NCI-H2107 (cell line): ENCODE results near the gene APOL1.
"Not testable (repeated sequence)": the region's sequence is repeated elsewhere in the genome, so short reads cannot be mapped to it uniquely, and the experiment has no call there.

Source experiments
- DNase-seq: peaks from one replicate; lab custom pipeline; 2025; lab: John Stamatoyannopoulos, UW

The APOL1 gene

DNA sequence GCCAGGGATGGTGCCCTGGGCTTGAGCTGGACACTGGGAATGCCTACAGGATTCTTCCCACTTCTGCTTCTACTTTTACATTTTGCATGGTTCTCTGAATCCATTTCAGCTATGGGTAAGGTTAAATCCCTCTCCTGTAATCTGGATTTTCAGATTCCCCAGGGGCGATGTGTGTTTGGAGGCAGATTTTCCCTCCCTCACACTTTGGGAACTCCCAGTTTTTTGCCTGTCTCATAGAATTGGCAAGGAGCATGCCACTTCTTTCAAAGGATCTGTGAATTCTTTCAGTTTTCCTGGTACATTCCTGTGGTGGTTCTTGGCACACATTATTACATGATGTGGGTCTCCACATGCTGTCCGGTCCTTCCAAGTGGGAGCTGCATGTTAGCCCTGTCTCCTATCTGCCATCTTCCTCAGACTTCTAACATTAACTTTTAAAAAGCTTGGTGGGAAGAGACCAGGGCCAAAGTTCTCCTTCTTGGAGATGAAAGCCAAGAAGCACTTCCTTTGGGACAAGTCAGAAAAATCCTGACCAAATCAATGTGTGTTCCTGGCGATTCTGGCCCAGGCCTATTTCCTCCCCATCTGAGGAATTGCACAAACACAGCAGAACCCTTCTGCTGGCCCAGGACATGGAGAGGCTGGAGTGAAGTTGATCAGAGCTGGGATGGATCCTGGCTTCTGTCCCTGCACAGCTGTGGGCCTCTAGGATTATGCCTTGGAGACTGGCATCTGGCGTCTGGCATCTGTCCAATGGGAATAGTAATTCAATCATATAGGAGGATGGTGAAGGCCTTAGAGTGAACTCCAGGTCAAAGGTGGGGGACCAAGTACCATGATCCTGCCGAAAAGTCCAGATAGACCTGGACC, 8.2 kb upstream of the APOL1 start:
- no peak for DNase-seq

DNA sequence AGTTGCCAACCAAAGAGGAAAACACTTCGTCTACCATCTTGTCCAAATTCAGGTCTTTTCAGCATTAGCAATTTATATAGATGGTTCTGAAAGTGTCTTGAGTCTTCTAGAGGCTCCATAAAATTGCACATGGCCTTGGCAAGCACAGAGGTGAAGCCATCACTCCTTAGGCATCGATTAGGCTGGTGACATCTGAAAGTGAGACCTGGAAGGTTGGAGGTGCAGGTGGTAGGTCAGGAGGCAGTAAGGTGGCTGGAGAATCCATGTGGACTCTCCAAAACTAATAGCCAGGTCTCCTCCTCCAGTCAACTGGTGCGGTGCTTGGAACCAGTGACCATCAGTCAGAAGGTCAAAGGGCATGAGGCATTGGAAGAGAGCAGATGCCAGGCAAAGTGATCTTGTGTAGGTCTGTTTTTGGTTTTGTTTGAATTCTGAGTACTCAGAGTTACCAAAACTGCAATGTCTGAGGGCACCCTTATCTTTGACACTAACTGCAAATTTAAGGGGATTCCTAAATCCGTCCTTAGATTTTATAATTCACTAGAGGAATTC, 7.1 kb upstream of the APOL1 start:
- no peak for DNase-seq

DNA sequence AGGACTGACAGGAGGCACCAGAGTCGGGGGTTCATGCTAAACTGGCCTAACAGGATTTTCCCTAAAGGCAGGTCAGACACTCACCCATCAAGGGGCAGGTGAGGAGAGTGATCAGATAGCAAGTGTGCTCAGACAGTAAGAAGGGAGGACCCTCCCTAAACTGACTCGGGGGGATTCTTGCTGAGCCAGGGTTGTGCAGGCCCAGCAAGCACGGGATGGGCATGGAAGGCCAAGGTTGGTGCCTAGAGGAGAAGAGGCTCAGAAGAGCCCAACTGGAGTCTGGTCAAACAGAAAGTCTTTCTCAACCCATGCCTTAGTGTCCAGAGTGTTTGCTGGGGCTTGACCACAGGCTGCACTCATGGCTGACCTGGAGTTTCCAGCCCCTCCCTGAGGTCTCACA, 6.2 kb upstream of the APOL1 start:
- DNase-seq, result no peak

DNA sequence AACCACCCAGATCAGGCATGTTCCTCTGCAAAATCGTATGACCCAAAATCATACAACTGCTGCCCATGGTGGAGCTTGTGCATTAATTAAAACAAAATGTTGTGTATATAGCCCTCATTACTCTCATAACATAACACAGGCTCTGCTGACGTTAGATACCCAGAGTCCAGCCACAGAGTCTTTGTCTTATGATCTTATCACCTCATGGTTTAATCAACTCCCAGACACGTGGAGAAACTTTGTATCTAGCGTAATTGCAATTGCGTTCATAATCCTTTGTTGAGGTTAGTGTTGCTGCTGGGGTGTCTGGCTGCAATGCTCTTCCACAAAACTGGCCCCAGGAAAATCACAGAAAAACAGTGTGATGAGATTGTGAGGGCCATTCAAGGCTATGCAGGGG, 5.0 kb upstream of the APOL1 start:
- no peak for DNase-seq

DNA sequence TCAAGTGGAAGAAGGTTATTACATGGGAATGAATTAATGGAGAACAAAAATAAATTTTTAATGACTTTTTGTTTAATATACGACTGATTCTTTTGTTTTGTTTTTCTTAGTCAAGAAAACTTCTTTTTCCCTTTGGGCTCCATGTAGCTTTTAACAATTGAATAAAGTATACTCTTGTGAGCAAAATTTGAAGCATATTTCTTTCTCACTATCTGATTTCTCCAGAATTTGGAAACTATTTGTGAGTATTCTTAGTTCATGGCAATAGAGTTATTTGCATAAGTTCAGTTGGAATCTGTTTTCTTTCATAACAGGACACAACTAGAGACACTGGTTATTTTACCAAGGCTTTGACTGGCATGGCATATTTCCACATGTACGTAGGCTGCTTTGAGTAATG, 3.8 kb upstream of the APOL1 start:
- no peak for DNase-seq

DNA sequence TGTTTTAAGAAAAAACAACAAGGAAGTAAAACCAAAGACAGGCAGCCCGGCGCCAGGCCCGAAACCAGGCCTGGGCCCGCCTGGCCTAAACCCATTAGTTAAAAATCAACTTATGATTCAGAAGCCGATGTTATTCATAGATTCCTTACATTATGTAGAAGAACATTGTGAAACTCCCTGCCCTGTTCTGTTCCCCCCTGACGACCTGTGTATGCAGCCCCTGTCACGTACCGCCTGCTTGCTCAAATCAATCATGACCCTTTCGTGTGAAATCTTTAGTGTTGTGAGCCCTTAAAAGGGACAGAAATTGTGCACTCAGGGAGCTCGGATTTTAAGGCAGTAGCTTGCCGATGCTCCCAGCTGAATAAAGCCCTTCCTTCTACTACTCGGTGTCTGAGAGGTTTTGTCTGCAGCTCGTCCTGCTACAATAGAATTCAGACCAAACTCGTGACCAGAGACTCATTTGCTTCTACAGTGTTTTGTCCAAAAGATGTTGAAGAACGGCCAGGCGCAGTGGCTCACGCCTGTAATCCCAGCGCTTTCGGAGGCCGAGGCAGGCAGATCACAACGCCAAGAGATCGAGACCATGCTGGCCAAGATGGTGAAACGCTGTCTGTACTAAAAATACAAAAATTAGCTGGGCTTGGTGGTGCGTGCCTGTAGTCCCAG, 2.5 kb upstream of the APOL1 start:
- DNase-seq, result not testable (repeated sequence)

DNA sequence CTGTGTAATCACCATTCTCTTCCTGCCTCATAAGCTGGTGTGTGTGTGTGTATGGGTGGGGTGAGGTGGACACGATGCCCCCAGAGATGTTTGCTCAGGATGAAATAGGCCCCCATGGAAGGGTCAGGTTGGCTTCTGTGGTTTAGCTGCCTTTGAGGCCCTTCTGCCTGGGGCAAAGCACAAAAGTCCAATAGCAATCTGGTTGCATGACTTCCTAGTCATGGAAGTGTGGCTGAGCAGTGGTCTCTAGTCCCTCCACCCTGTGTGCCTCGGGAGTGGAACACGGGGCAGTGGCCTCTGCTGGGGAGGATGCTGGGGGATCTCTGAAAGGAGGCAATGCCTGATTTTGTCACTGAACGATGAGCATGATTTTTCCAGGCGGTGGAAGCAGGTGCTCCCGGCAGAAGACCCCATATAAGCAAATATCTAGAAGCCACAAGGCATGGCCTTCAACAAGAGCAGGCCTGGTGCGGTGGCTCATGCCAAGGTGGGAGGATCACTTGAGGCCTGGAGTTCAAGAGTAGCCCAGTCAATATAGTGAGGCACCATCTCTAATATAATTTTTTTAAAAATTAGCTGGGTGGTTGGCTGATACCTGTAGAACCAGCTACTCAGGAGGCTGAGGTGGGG, 839 bp upstream of the APOL1 start:
- not testable (repeated sequence) for DNase-seq

DNA sequence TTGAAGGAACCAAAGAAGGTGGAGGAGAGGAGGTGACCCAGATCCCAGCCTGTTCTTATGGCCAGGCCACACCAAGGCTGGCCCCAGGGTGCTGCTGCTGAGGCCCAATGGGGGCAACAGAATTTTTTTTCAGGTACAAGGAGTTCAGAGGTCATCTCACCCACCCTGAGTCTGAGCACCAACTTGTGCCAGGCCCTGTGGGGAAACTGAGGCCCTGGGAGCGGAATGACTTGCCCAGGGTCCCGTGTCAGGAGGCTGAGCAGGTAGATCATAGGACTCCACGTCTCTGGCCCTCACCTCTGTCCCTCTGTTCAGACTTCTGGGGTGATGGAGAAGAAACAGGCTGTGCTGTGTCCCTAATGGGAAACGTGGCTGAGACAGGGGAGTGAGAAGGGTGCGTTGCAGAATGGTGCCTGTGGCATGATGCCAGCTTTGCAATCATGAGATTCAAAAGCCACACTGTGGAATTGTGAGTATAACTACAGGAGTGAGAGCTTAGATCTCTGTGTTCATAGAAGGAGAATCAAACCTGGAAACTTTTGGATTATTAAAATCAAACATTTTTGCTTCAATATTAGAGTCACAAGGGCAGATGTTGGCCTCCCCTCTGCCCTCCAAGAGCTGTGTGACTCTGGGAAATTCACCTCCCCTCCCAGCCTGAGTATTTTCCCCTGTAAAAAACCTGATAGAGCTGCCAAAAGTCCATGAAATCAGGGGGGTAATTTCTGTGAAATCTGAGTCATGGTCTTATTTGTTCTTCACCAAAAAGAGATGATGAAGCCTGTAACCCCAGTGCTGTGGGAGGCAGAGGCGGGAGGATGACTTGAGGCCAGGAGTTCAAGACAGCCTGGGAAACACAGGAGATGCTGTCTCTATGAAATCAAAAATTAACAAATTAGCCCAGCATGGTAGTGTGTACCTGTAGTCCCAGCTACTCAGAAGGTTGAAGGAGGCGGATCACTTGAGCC, 874 bp downstream of the APOL1 start:
- DNase-seq, result no peak

DNA sequence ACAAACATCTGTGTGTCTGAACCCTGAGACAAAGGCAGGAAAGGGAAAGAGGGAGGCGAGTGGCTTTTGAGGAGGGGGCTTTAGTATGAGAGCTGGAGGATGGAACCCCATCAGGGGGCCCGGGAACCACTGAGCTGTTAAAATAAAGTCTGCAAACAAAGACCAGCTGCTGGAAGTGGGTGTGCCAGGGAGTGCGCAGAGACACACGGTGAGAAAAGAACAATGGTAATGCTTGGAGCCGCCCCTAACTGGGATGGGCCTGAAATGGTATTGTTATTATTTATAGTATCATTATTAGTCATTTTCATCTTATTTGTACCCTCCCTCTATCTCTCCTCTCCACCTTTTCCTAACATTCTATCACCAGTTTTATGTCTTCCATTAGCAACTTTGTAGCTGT, 2.6 kb downstream of the APOL1 start:
- not testable (repeated sequence) for DNase-seq

DNA sequence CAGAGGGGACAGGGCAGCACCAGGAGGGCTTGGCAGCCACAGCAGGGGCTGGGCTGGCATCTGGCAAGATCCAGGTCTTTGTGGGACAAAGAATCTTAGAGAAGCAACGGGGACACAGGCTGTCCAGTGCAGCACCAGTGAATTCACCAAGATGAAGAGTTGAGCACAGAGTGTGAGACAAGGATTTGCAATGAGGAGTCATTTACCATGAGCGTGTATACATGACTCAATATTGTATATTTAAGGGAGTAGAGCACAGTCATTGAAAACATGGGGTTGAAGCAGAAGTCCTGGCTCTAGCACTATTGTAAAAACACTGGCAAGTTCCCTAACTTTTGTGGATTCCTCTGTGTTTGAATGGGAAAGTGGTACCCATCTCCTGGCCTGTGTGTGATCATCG, 3.5 kb downstream of the APOL1 start:
- DNase-seq, result no peak

DNA sequence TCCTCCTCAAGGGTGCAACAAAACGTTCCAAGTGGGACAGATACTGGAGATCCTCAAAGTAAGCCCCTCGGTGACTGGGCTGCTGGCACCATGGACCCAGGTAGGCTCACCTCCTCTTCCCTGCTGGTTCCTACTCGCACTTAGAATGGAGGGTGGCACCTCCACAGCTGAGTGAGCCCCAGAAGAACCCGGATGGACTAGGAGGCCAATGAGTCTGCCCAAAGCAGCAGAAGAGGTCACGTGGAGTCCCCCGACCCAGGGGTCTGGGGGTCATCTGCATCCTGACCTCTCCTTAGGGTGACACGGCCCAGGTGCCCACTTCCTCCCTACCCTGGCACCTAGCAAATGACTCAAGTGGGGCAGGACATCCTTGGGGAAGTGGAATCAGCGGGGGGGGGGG, 4.4 kb downstream of the APOL1 start:
- DNase-seq, result no peak

DNA sequence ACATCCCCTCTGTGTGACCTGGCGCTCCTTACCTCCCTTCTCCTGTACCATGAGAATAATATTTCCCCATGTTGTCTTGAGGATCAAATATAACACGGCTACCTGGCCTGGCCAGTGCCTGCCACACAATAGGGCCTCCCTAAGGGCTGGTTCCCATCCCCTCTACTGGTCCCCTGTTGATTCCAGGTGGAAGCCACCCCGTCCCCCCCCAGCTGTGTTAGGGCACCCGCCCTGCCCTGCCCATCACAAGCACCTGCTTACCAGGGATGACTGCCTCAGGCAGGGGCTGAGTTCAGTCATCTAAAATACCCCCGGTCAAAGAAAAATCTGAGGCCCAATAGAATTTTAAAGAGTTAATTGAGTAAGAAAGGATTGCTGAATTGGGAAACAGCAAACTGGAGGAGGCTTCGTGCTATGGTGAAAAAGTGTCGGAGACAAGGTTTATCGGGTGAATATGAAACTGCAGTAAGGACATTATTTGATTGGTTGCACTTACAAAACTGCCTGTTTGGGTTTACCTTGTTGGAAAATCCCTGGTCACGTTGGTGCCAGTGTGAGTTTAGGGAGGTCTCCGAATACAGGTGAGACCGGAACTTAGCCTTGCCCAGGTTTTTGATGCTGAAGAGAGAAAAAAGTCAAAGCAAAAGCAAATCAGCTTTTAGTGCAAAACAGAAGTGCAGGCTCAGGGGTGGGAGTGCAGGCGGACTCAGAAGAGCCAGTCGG, 5.2 kb downstream of the APOL1 start:
- DNase-seq, result no peak

DNA sequence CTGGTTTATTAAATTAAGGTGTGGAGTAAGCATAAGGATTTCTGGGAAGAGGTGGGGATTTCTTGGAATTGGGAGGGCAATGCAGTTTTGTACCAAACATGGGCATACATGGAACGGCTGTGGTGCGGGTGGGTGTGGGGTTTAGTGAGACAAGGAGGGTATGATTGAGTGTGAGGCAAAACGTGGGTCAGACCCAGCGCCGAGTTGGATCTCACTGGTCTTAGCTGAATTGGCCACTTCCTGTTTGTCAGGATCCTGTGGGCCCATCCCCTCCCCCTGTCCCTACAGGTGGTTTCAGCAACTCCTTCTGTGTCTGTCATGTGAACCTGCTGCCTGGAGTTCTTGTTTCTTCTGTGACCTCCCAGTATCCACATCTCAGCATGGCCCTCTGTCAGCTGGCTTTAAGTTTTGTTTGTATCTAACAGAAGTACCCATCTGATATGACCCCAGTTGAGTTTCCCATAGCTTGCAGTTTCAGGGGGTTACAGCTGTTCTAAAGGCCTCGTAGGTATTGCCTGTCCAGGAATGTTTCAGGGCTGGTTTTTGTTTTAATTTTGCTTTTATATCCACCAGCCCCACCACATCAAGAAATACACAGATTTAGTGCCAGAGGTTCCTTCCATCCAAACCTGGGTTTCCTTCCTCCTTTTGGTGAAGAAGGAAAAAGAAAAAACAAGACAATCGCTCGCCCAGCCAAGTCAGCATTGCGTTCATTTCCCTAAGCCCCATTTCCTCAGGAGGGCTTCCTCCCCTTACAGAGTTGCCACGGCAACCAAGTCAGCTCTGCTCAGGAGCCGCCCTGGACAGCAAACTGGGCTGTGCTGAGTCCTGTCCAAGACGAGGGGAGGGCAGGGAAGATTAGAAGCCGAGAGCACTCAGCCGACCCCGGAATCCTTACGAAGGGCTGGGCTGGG, 6.0 kb downstream of the APOL1 start:
- no peak for DNase-seq

DNA sequence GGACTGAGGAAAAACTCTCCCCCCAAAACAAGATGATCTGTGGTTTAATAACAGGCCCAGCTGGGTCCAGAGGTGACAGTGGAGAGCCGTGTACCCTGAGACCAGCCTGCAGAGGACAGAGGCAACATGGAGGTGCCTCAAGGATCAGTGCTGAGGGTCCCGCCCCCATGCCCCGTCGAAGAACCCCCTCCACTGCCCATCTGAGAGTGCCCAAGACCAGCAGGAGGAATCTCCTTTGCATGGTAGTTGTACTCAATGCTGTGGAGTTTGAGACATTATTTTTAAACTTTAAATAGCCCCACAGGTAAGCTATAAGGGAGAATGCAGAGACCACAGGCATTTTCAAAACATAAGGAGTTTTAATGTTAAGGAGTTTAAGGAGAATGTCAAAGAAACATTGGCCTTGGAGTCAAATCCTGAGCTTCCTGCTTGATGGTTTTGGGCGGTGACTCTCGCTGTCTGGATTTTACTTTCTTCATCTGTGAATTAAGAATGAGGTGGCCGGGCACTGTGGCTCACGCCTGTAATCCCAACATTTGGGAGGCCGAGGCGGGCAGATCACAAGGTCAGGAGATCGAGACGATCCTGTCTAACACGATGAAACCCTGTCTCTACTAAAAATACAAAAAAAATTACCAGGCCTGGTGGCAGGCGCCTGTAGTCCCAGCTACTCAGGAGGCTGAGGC, 6.8 kb downstream of the APOL1 start:
- no peak for DNase-seq

DNA sequence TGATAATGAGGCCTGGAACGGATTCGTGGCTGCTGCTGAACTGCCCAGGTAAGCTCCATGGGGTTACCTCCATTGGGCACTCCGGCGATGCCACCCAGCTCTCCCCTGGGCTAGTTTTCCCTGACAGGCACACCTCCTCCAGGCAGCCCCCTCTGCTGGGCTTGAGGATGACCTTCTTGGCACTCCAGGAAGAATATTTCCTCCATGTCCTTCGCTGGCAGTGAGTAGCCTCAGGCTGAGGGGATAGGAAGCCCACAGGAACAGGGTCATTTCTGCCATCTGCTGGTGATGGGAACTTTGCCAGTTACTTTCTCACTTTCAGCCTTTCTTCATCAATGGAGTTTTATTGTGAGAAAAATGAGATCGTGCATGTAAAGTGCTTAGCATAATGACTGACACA, 8.7 kb downstream of the APOL1 start:
- not testable (repeated sequence) for DNase-seq

DNA sequence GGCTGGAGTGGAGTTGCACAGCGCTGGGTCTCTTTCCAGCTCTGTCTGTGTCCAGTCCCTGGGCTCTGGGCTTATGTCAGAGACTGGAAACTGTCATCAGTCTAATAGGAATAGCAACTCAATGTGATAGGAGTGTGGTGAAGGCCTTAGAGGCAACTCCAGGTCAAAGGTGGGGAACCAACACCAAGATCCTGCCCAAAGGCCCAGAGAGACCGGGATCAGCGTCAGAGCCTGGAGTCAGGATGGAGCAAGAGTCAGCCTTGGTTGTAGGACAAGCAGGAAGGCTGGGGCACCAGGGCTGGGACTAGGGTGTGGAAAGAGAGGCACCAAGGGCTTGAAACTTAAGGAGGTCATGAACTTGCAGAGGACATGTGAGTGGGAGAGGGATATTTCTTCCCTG, 9.4 kb downstream of the APOL1 start:
- DNase-seq, result not testable (repeated sequence)

DNA sequence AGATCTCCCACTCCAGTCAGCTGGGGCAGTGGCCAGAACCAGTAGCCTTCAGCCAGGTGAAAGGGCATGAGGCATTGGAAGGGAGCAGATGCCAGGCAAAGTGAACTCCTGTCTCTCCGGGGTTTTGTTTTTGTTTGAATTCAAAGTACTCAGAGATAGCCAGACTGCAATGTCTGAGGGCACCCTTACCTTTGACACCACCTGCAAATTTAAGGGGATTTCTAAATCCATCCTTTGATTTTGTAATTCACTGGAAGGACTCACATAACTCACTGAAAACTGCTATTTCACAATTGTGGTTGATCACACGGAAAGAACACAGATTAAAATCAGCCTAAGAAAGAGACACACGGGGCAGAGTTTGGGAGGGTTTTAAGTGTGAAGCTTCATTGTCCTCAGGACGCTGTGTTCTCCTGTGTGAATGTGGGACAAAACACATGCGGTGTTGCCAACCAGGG, 10.3 kb downstream of the APOL1 start:
- DNase-seq, result not testable (repeated sequence)

DNA sequence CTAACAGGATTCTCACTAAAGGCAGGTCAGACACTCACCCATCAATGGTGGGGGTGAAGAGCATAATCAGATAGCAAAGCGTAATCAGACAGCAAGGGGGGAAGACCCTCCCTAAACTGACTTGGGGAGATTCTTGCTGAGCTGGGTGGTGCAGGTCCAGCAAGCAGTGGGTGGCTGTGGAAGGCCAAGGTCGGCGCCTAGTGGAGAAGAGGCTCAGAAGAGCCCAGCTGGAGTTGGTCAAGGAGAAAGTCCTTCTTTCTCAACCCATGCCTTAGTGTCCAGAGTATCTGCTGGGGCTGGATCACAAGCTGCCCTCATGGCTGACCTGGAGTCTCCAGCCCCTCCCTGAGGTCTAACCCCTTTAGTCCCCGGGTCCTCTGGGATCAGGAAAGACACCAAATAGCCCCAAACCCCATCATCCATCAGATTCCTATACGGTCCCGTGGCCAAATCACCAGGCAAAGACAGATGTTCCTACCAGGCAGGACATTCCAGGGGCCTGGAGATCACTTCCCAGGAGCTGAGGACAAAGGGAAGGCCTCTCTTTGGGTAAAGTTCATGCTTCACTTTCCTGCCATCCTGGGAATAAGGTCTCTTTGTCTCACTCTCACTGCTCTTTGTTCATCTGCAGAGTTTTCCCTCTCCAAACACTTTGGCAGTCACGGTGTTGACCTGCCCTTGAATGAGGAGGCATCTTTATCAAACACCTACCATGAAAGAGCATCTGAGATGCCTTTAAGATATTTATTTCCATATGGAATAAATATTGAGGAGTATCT, 11.1 kb downstream of the APOL1 start:
- not testable (repeated sequence) for DNase-seq
